Spleen (tissue), 11 donors: Measurements from ENCODE around the gene SCPEP1. TPM values are rescaled to one million over a fixed set of nuclear protein-coding genes. Genes with fewer than 3 reads are reported as not detected.
"Not testable (repeated sequence)": the region's sequence is repeated elsewhere in the genome, so short reads cannot be mapped to it uniquely, and the experiment has no call there.

ENCODE experiments used
- DNase-seq: peaks from one replicate; pipeline ENCODE4 v3.0.0-alpha.2; 2020
- H3K27ac ChIP-seq, 8 donors: fragments of 200-600 bp; sonication (generic) in 7 of 8; 1 replicate in 4 of 8; 2 replicates in 4 of 8; pipeline versions ENCODE4 v1.5.0 to v1.8.0; 2016 to 2021; ENCODE audit warnings: inconsistent platforms in 4 of 8, mild to moderate bottlenecking in 4 of 8, moderate library complexity in 1 of 8
- H3K27me3 ChIP-seq, 7 donors: fragments of 200-600 bp; sonication (generic) in 6 of 7; replicated peaks in 1 of 7; 1 replicate in 4 of 7; 2 replicates in 3 of 7; pipeline versions ENCODE4 v1.5.0 to v1.8.0; 2016 to 2021; ENCODE audit warnings: inconsistent platforms in 3 of 7, mild to moderate bottlenecking in 1 of 7
- H3K36me3 ChIP-seq, 6 donors: fragments of 200-600 bp; sonication (generic) in 5 of 6; 1 replicate in 4 of 6; 2 replicates in 2 of 6; pipeline versions ENCODE4 v1.5.0 to v1.8.0; 2016 to 2021; ENCODE audit warnings: inconsistent platforms in 2 of 6
- H3K4me1 ChIP-seq, 6 donors: fragments of 200-600 bp; sonication (generic) in 5 of 6; 1 replicate in 3 of 6; 2 replicates in 3 of 6; pipeline versions ENCODE4 v1.5.0 to v1.8.0; 2016 to 2021; ENCODE audit warnings: inconsistent platforms in 3 of 6
- H3K4me3 ChIP-seq, 8 donors: fragments of 200-600 bp; sonication (generic) in 7 of 8; 1 replicate in 4 of 8; 2 replicates in 4 of 8; pipeline versions ENCODE4 v1.5.0 to v1.8.0; 2016 to 2021; ENCODE audit warnings: inconsistent platforms in 4 of 8, mild to moderate bottlenecking in 4 of 8, moderate library complexity in 2 of 8
- H3K9me3 ChIP-seq, 8 donors: fragments of 200-600 bp; sonication (generic) in 7 of 8; 1 replicate in 4 of 8; 2 replicates in 4 of 8; pipeline versions ENCODE4 v1.5.0 to v1.8.0; 2016 to 2021; ENCODE audit warnings: inconsistent platforms in 4 of 8
- CTCF ChIP-seq, 11 experiments: fragments of 200-600 bp in 7 of 11; fragments of 450-650 bp in 4 of 11; sonication (generic) in 4 of 11; IDR thresholded peaks in 8 of 11; conservative IDR thresholded peaks in 3 of 11; 1 replicate in 7 of 11; 2 replicates in 4 of 11; pipeline versions ENCODE4 v1.4.0 to v1.8.0; 2016 to 2021; ENCODE audit warnings: antibody characterized with exemption in 11 of 11, inconsistent platforms in 4 of 11, mild to moderate bottlenecking in 1 of 11
- POLR2A ChIP-seq, 3 donors: fragments of 450-650 bp; IDR thresholded peaks; one replicate each; pipeline ENCODE4 v1.5.1; 2017; ENCODE audit warnings: antibody characterized with exemption in 3 of 3, mild to moderate bottlenecking in 1 of 3
- POLR2AphosphoS5 ChIP-seq, 3 donors: sonication (generic); formaldehyde crosslinking; IDR thresholded peaks; one replicate each; pipeline ENCODE4 v1.5.1; 2017; ENCODE audit warnings: antibody characterized with exemption in 3 of 3
- WGBS, 5 donors: extraction: QIAGEN DNeasy Blood & Tissue Kit in 3 of 5; methylation state at CpG; one replicate each; pipeline versions ENCODE4 v1.1.5 to v1.1.7; 2013 to 2018; 5-methylcytosine and 5-hydroxymethylcytosine counted together
- intact Hi-C: fragments of 100-400 bp; cut with DNase I; formaldehyde crosslinking; loops from one replicate; pipeline ENCODE4 v1.15.0; 2023; ENCODE audit warnings: low total_unique reads
- polyA plus RNA-seq, 3 donors: library from polyadenylated mRNA; stranded (reverse); fragments of 200-250 nt; gene quantifications; one replicate each; pipeline ENCODE4 v1.2.1, GENCODE V29; 2013
- total RNA-seq, 7 donors: library from RNA; depleted of rRNA in 3 of 7; stranded (reverse); fragments of >200 nt in 3 of 7; fragmentation: NEBNext Ultra II Directional in 4 of 7; extraction: Animal tissue kit (Norgen Biotek cat#: 25700) in 4 of 7; gene quantifications; one replicate each; pipeline versions ENCODE4 v1.1.0 to v1.2.1, GENCODE V29; 2016 to 2021
- donor health status: healthy with polysubstance abuse.
- donor health status: DM: no; HTN: no; CAD: no; lungs with moderate emphysema.
- donor health status: DM: no; HTN: no; CAD: no.
- donor health status: Bipolar disorder and iron deficiency.
- donor health status: healthy.
- donor health status: DM: no; HTN: no; CAD: no.
- donor health status: DM: yes; HTN: yes; CAD: no.

SCPEP1 gene
- total and polyA plus RNA-seq, 10 donors, result 74.4 to 127 (median 97.7) TPM

GRCh38 chr17:56979091-56979480 lies 1.2 kb downstream of the SCPEP1 start:
- peak overlapping the region in 7 of 8 donors; percentile 59 to 83 (median 64) for H3K4me3 ChIP-seq
- no peak for DNase-seq
- H3K27me3 ChIP-seq, result peaks cover 0 to 5% (median 0%) of the 10 kb centered on the region in 7 donors
- H3K36me3 ChIP-seq, result peaks cover 0 to 38% (median 13%) of the 10 kb centered on the region in 6 donors
- 43 to 62% (median 54%) methylated on average over 3 of the region's 3 CpGs for WGBS, 5 donors
- no peak for TF ChIP-seq POLR2A (IDR thresholded peaks at IDR 0.05)
- no peak for TF ChIP-seq POLR2AphosphoS5 (IDR thresholded peaks at IDR 0.05)
- TF ChIP-seq CTCF (IDR thresholded peaks at IDR 0.05 in 8 of 11, conservative IDR thresholded peaks at IDR 0.05 in 3 of 11), result no peak
- intact Hi-C loops, result no loop called here
- H3K9me3 ChIP-seq, result no peaks in the 10 kb centered on the region
- H3K27ac ChIP-seq, result peak overlapping the region in 7 of 8 donors; percentile 70 to 86 (median 83)
- H3K4me1 ChIP-seq, result peaks cover 11 to 74% (median 31%) of the 10 kb centered on the region in 6 donors

GRCh38 chr17:56980526-56980925 lies 2.6 kb downstream of the SCPEP1 start:
- H3K9me3 ChIP-seq, H3K27me3 ChIP-seq, H3K27ac ChIP-seq, DNase-seq, intact Hi-C loops, H3K4me3 ChIP-seq: not testable (repeated sequence)
- Histone ChIP-seq H3K36me3 (peaks cover 0 to 53% (median 19%) of the 10 kb centered on the region in 6 donors), H3K4me1 (peaks cover 11 to 88% (median 36%) of the 10 kb centered on the region in 6 donors)
- 85 to 98% (median 93%) methylated on average over 12 of the region's 12 CpGs for WGBS, 5 donors

GRCh38 chr17:56982312-56982711 lies 4.4 kb downstream of the SCPEP1 start:
- intact Hi-C loops, result no loop called here
- Histone ChIP-seq H3K36me3 (peaks cover 0 to 70% (median 31%) of the 10 kb centered on the region in 6 donors), H3K4me3 (no peak overlapping the region), H3K4me1 (peaks cover 13 to 98% (median 47%) of the 10 kb centered on the region in 6 donors), H3K27me3 (no peaks in the 10 kb centered on the region), H3K27ac (peak overlapping the region in 2 of 8 donors; percentile 75 to 83), H3K9me3 (no peaks in the 10 kb centered on the region)
- TF ChIP-seq CTCF (IDR thresholded peaks at IDR 0.05 in 8 of 11, conservative IDR thresholded peaks at IDR 0.05 in 3 of 11) (no peak), POLR2A (IDR thresholded peaks at IDR 0.05) (no peak), POLR2AphosphoS5 (IDR thresholded peaks at IDR 0.05) (no peak)
- DNase-seq, result no peak
- whole genome bisulfite sequencing, 5 donors, result 84 to 91% (median 89%) methylated on average over 8 of the region's 8 CpGs

- Histone ChIP-seq H3K27me3 (no peaks in the 10 kb centered on the region), H3K9me3 (no peaks in the 10 kb centered on the region), H3K36me3 (peaks cover 0 to 81% (median 37%) of the 10 kb centered on the region in 6 donors), H3K4me1 (peaks cover 10 to 89% (median 42%) of the 10 kb centered on the region in 6 donors), H3K27ac (peak overlapping the region in 4 of 8 donors; percentile 15 to 83 (median 58)), H3K4me3 (no peak overlapping the region)
- intact Hi-C loops, result no loop called here
- TF ChIP-seq POLR2AphosphoS5 (IDR thresholded peaks at IDR 0.05) (no peak), POLR2A (IDR thresholded peaks at IDR 0.05) (no peak), CTCF (IDR thresholded peaks at IDR 0.05 in 8 of 11, conservative IDR thresholded peaks at IDR 0.05 in 3 of 11) (no peak)
- DNase-seq, result no peak
- 39 to 79% (median 61%) methylated on average over 3 of the region's 3 CpGs for WGBS, 5 donors
These were observed 5.4 kb downstream of the SCPEP1 start for GRCh38 chr17:56983366-56983765.
